ENCODE results near the gene LRRC51. TPM values are rescaled to one million over a fixed set of nuclear protein-coding genes. Genes with fewer than 3 reads are reported as not detected.

The LRRC51 gene
- total RNA-seq, 1 experiment from 2014 or later, result 13.4 TPM

- Histone ChIP-seq H3K36me3 (ENCODE audit: control insufficient read depth, insufficient read depth, low read length) (no peaks in the 10 kb centered on the region), H3K4me1 (ENCODE audit: control insufficient read depth, insufficient read depth, low read length) (peaks cover 37% of the 10 kb centered on the region), H3K4me3 (ENCODE audit: low read depth in 2 of 2, low read length in 2 of 2) (peak overlapping the region; percentile 59 to 72), H3K27me3 (ENCODE audit: control insufficient read depth, insufficient read depth, low read length) (no peaks in the 10 kb centered on the region), H3K9me3 (ENCODE audit: control insufficient read depth, insufficient read depth, low read depth, low read length) (no peaks in the 10 kb centered on the region), H3K27ac (ENCODE audit: low read length) (peak overlapping the region; percentile 90; the same call in 1 of the 2 replicates)
- TF ChIP-seq REST (IDR thresholded peaks at IDR 0.05; ENCODE audit: insufficient read depth in 1 of 2, low read depth in 2 of 2, low read length in 1 of 2) (no peak), TCF7L2 (IDR thresholded peaks at IDR 0.05; ENCODE audit: low read depth, low read length) (no peak), POLR2AphosphoS5 (IDR thresholded peaks at IDR 0.05; ENCODE audit: low read depth, low read length) (no peak), CTCF (IDR thresholded peaks at IDR 0.05) (no peak), SIN3A (IDR thresholded peaks at IDR 0.05; ENCODE audit: borderline replicate concordance, insufficient read depth, low read depth, low read length) (no peak)
- POLR2A ChIA-PET, result interaction anchor here (0.5 to 1.5 kb wide), 5 partner anchors 9 to 383 kb away, joined by 3 to 12 read pairs (median 6); no protein-coding TSS in a partner anchor
- intact Hi-C loops (cut with micrococcal nuclease; ENCODE audit: unreplicated experiment) (no loop called here), in situ Hi-C loops (cut with HindIII; ENCODE audit: low pct_unique_long_range_greater_than_20kb, low sequenced_read_pairs) (no loop called here)
- ATAC-seq (no peak), DNase-seq (ENCODE audit: low read depth, low spot score) (no peak)
- CTCF ChIA-PET, result interaction anchor here (0.7 to 2.6 kb wide), 2 partner anchors 14 to 1440 kb away, joined by 3 to 8 read pairs; no protein-coding TSS in a partner anchor
- no TSS peak for BruUV-seq (replicated peaks)
Measured at GRCh38 chr11:72039031-72039855, 41.4 kb upstream of the LRRC51 start.

- no TSS peak for BruUV-seq (replicated peaks)
- Histone ChIP-seq H3K27me3 (ENCODE audit: control insufficient read depth, insufficient read depth, low read length) (no peaks in the 10 kb centered on the region), H3K36me3 (ENCODE audit: control insufficient read depth, insufficient read depth, low read length) (no peaks in the 10 kb centered on the region), H3K27ac (ENCODE audit: low read length) (peak overlapping the region; percentile 90), H3K4me1 (ENCODE audit: control insufficient read depth, insufficient read depth, low read length) (peaks cover 37% of the 10 kb centered on the region), H3K9me3 (ENCODE audit: control insufficient read depth, insufficient read depth, low read depth, low read length) (no peaks in the 10 kb centered on the region), H3K4me3 (ENCODE audit: low read depth in 2 of 2, low read length in 2 of 2) (peak overlapping the region; percentile 59 to 72)
- TF ChIP-seq SIN3A (IDR thresholded peaks at IDR 0.05; ENCODE audit: borderline replicate concordance, insufficient read depth, low read depth, low read length), result no peak
- TF ChIP-seq POLR2AphosphoS5 (IDR thresholded peaks at IDR 0.05; ENCODE audit: low read depth, low read length), result no peak
- no peak for TF ChIP-seq TCF7L2 (IDR thresholded peaks at IDR 0.05; ENCODE audit: low read depth, low read length)
- no peak for TF ChIP-seq CTCF (IDR thresholded peaks at IDR 0.05)
- no peak for TF ChIP-seq REST (IDR thresholded peaks at IDR 0.05; ENCODE audit: insufficient read depth in 1 of 2, low read depth in 2 of 2, low read length in 1 of 2)
- intact Hi-C loops (cut with micrococcal nuclease; ENCODE audit: unreplicated experiment), result no loop called here
- ChIA-PET CTCF (interaction anchor here (0.7 to 2.6 kb wide), 3 partner anchors 15 to 1439 kb away, joined by 3 to 8 read pairs (median 8); no protein-coding TSS in a partner anchor), POLR2A (interaction anchor here (0.5 to 1.5 kb wide), 5 partner anchors 9 to 382 kb away, joined by 3 to 12 read pairs (median 6); no protein-coding TSS in a partner anchor)
- ATAC-seq (no peak), DNase-seq (ENCODE audit: low read depth, low spot score) (no peak)
- in situ Hi-C loops (cut with HindIII; ENCODE audit: low pct_unique_long_range_greater_than_20kb, low sequenced_read_pairs), result no loop called here
Measured at GRCh38 chr11:72039856-72040401, 40.7 kb upstream of the LRRC51 start.
